Activated CD4-positive, alpha-beta T cell treated with anti-CD3 and anti-CD28 coated beads, Interleukin-2, amount 50 U/mL, for 48 hours (primary cell): Measurements from ENCODE around the gene PYGB.
"Not testable (repeated sequence)": the region's sequence is repeated elsewhere in the genome, so short reads cannot be mapped to it uniquely, and the experiment has no call there.

ENCODE experiments used
- DNase-seq, 2 experiments: peaks; one replicate each; pipeline ENCODE4 v3.0.0-alpha.2; 2020

PYGB gene

GRCh38 chr20:25230166-25230831 is 17.6 kb upstream of the PYGB start:
- DNase-seq: no peak

GRCh38 chr20:25233016-25233772 is 14.7 kb upstream of the PYGB start:
- DNase-seq: no peak

GRCh38 chr20:25234009-25234849 is 13.7 kb upstream of the PYGB start:
- not testable (repeated sequence) for DNase-seq

- DNase-seq: no peak
Observed at GRCh38 chr20:25236450-25237304, 11.2 kb upstream of the PYGB start.

- DNase-seq: peak; percentile 61 to 72
Observed at GRCh38 chr20:25237610-25238318, 10.1 kb upstream of the PYGB start.

GRCh38 chr20:25238319-25239037 is 9.4 kb upstream of the PYGB start:
- DNase-seq: no peak

- DNase-seq: no peak
Observed at GRCh38 chr20:25239387-25240370, 8.2 kb upstream of the PYGB start.

- not testable (repeated sequence) for DNase-seq
Observed at GRCh38 chr20:25240851-25241658, 6.8 kb upstream of the PYGB start.

- not testable (repeated sequence) for DNase-seq
Observed at GRCh38 chr20:25241659-25241955, 6.3 kb upstream of the PYGB start.

- DNase-seq: no peak
Observed at GRCh38 chr20:25242231-25242630, 5.7 kb upstream of the PYGB start.

GRCh38 chr20:25243416-25243979 is 4.4 kb upstream of the PYGB start:
- no peak for DNase-seq

GRCh38 chr20:25244976-25245375 is 2.9 kb upstream of the PYGB start:
- DNase-seq: no peak

- DNase-seq: no peak
Observed at GRCh38 chr20:25245461-25245860, 2.4 kb upstream of the PYGB start.

GRCh38 chr20:25246182-25246999 is 1.5 kb upstream of the PYGB start:
- no peak for DNase-seq

- peak; percentile 11 to 37 for DNase-seq
Observed at GRCh38 chr20:25247000-25247517, 826 bp upstream of the PYGB start.

GRCh38 chr20:25247518-25247955 is 348 bp upstream of the PYGB start:
- peak in 1 of 2 experiments; percentile 26 for DNase-seq

GRCh38 chr20:25248786-25249172 is 894 bp downstream of the PYGB start:
- DNase-seq: no peak
